Ascending aorta (tissue), 2 donors: ENCODE data around the gene KRT78. TPM values are rescaled to one million over a fixed set of nuclear protein-coding genes. Genes with fewer than 3 reads are reported as not detected.

Source experiments
- DNase-seq, 2 donors: peaks; one replicate each; pipeline ENCODE4 v3.0.0-alpha.2; 2019; ENCODE audit warnings: low spot score in 2 of 2
- H3K27ac ChIP-seq, 2 donors: fragments of 200-600 bp; sonication (generic); one replicate each; pipeline ENCODE4 v1.5.1; 2016 to 2017; ENCODE audit warnings: mild to moderate bottlenecking in 1 of 2
- H3K27me3 ChIP-seq: fragments of 200-600 bp; sonication (generic); one replicate; pipeline ENCODE4 v1.5.1; 2017
- H3K36me3 ChIP-seq, 2 donors: fragments of 200-600 bp; sonication (generic); one replicate each; pipeline ENCODE4 v1.5.1; 2016
- H3K4me1 ChIP-seq, 2 donors: fragments of 200-600 bp; sonication (generic); one replicate each; pipeline ENCODE4 v1.5.1; 2016 to 2017; ENCODE audit warnings: mild to moderate bottlenecking in 1 of 2
- H3K4me3 ChIP-seq, 2 donors: fragments of 200-600 bp; sonication (generic); one replicate each; pipeline ENCODE4 v1.5.1; 2016 to 2017; ENCODE audit warnings: mild to moderate bottlenecking in 1 of 2
- H3K9me3 ChIP-seq, 2 donors: fragments of 200-600 bp; sonication (generic); one replicate each; pipeline ENCODE4 v1.5.1; 2016
- CTCF ChIP-seq, 3 experiments: fragments of 200-600 bp in 2 of 3; fragments of 450-650 bp in 1 of 3; sonication (generic) in 2 of 3; IDR thresholded peaks; one replicate each; pipeline ENCODE4 v1.5.1; 2016 to 2019; ENCODE audit warnings: antibody characterized with exemption in 3 of 3, mild to moderate bottlenecking in 1 of 3, moderate library complexity in 1 of 3
- intact Hi-C: fragments of 100-400 bp; cut with DNase I; formaldehyde crosslinking; loops from one replicate; pipeline ENCODE4 v1.15.1; 2023
- total RNA-seq: library from RNA; depleted of rRNA; stranded (reverse); fragments of >200 nt; gene quantifications from one replicate; pipeline ENCODE4 v1.1.0, GENCODE V29; 2016

The KRT78 gene
- total RNA-seq, 1 donor from 2014 or later: not detected

- intact Hi-C loops: no loop called here
- Histone ChIP-seq H3K27me3 (no peaks in the 10 kb centered on the region), H3K36me3 (no peaks in the 10 kb centered on the region), H3K4me3 (no peak overlapping the region), H3K9me3 (no peaks in the 10 kb centered on the region), H3K4me1 (no peaks in the 10 kb centered on the region), H3K27ac (no peak overlapping the region)
- TF ChIP-seq CTCF (IDR thresholded peaks at IDR 0.05): no peak
- no peak for DNase-seq
Measured at GRCh38 chr12:52831251-52831650, 17.5 kb downstream of the KRT78 start.

- Histone ChIP-seq H3K36me3 (no peaks in the 10 kb centered on the region), H3K27me3 (no peaks in the 10 kb centered on the region), H3K4me3 (no peak overlapping the region), H3K9me3 (no peaks in the 10 kb centered on the region), H3K4me1 (no peaks in the 10 kb centered on the region), H3K27ac (no peak overlapping the region)
- no peak for TF ChIP-seq CTCF (IDR thresholded peaks at IDR 0.05)
- no peak for DNase-seq
- intact Hi-C loops: no loop called here
Measured at GRCh38 chr12:52829986-52830770, 18.6 kb downstream of the KRT78 start.

- H3K36me3 ChIP-seq: no peaks in the 10 kb centered on the region
- intact Hi-C loops: no loop called here
- no peak overlapping the region for H3K27ac ChIP-seq
- H3K27me3 ChIP-seq: no peaks in the 10 kb centered on the region
- no peaks in the 10 kb centered on the region for H3K4me1 ChIP-seq
- DNase-seq: no peak
- TF ChIP-seq CTCF (IDR thresholded peaks at IDR 0.05): no peak
- no peak overlapping the region for H3K4me3 ChIP-seq
- no peaks in the 10 kb centered on the region for H3K9me3 ChIP-seq
Measured at GRCh38 chr12:52828591-52829021, 20.2 kb downstream of the KRT78 start.

GRCh38 chr12:52828156-52828555 lies 20.6 kb downstream of the KRT78 start:
- no peaks in the 10 kb centered on the region for H3K27me3 ChIP-seq
- H3K9me3 ChIP-seq: no peaks in the 10 kb centered on the region
- intact Hi-C loops: no loop called here

GRCh38 chr12:52827499-52828090 lies 21.2 kb downstream of the KRT78 start:
- Histone ChIP-seq H3K4me1 (no peaks in the 10 kb centered on the region), H3K36me3 (no peaks in the 10 kb centered on the region), H3K9me3 (no peaks in the 10 kb centered on the region), H3K27me3 (no peaks in the 10 kb centered on the region), H3K4me3 (no peak overlapping the region), H3K27ac (no peak overlapping the region)
- intact Hi-C loops: no loop called here
- DNase-seq: no peak
- TF ChIP-seq CTCF (IDR thresholded peaks at IDR 0.05): no peak

More at GRCh38 chr12:52828156-52828555, 20.6 kb downstream of the KRT78 start:
- DNase-seq: no peak
- Histone ChIP-seq H3K4me1 (no peaks in the 10 kb centered on the region), H3K4me3 (no peak overlapping the region), H3K36me3 (no peaks in the 10 kb centered on the region), H3K27ac (no peak overlapping the region)
- no peak for TF ChIP-seq CTCF (IDR thresholded peaks at IDR 0.05)
